Fibroblast of lung (primary cell): ENCODE data around the gene SEC14L5. TPM values are rescaled to one million over a fixed set of nuclear protein-coding genes. Genes with fewer than 3 reads are reported as not detected.

ENCODE experiments used
- DNase-seq, 2 donors: peaks; one replicate each; pipeline versions ENCODE4 v3.0.0 to v3.0.0-alpha.2; 2010; ENCODE audit warnings: low read depth in 2 of 2
- H2AFZ ChIP-seq: 2 replicates; pipeline ENCODE4 v1.5.1; 2012; ENCODE audit warnings: low read length, control low read depth, inconsistent platforms
- H3K27ac ChIP-seq: 2 replicates; pipeline ENCODE4 v1.5.1; 2011; ENCODE audit warnings: low read length, control low read depth; ENCODE audit not compliant: insufficient read depth
- H3K27me3 ChIP-seq: 2 replicates; pipeline ENCODE4 v1.5.1; 2011; ENCODE audit warnings: mild to moderate bottlenecking, low read length; ENCODE audit not compliant: control insufficient read depth, insufficient read depth
- H3K36me3 ChIP-seq: 2 replicates; pipeline ENCODE4 v1.5.1; 2011; ENCODE audit warnings: low read length; ENCODE audit not compliant: control insufficient read depth, insufficient read depth
- H3K4me1 ChIP-seq: 2 replicates; pipeline ENCODE4 v1.5.1; 2011; ENCODE audit warnings: low read length; ENCODE audit not compliant: control insufficient read depth, insufficient read depth; ENCODE audit errors: extremely low read depth
- H3K4me2 ChIP-seq: 2 replicates; pipeline ENCODE4 v1.5.1; 2011; ENCODE audit warnings: low read length, control low read depth; ENCODE audit not compliant: insufficient read depth; ENCODE audit errors: extremely low read depth
- H3K4me3 ChIP-seq, 4 experiments: fragments of 200-600 bp in 1 of 4; sonication (generic) in 1 of 4; replicated peaks in 1 of 4; 2 replicates each; pipeline ENCODE4 v1.5.1; 2011 to 2016; ENCODE audit warnings: low read length in 4 of 4, low read depth in 3 of 4, mild to moderate bottlenecking in 3 of 4, control low read depth in 2 of 4, inconsistent platforms in 1 of 4, mixed read lengths in 1 of 4; ENCODE audit not compliant: insufficient read depth in 1 of 4; ENCODE audit errors: control extremely low read depth in 1 of 4
- H3K79me2 ChIP-seq: 2 replicates; pipeline ENCODE4 v1.5.1; 2012; ENCODE audit warnings: mild to moderate bottlenecking, low read length, inconsistent platforms; ENCODE audit not compliant: control insufficient read depth, insufficient read depth
- H3K9ac ChIP-seq: 2 replicates; pipeline ENCODE4 v1.5.1; 2011; ENCODE audit warnings: mild to moderate bottlenecking, low read length, control low read depth; ENCODE audit not compliant: insufficient read depth
- H3K9me3 ChIP-seq: 2 replicates; pipeline ENCODE4 v1.5.1; 2012; ENCODE audit warnings: low read depth, low read length; ENCODE audit not compliant: control insufficient read depth, insufficient read depth
- H4K20me1 ChIP-seq: 2 replicates; pipeline ENCODE4 v1.5.1; 2011; ENCODE audit warnings: low read length; ENCODE audit not compliant: control insufficient read depth, insufficient read depth; ENCODE audit errors: extremely low read depth
- CTCF ChIP-seq, 2 donors: IDR thresholded peaks in 1 of 2; conservative IDR thresholded peaks in 1 of 2; 1 replicate in 1 of 2; 2 replicates in 1 of 2; pipeline ENCODE4 v1.5.1; 2011 to 2012; ENCODE audit warnings: low read length in 2 of 2, control low read depth in 1 of 2, inconsistent platforms in 1 of 2, low read depth in 1 of 2, mild to moderate bottlenecking in 1 of 2
- EZH2 ChIP-seq: IDR thresholded peaks from 2 replicates; pipeline ENCODE4 v1.5.1; 2012; ENCODE audit warnings: low read length, control low read depth, mild to moderate bottlenecking; ENCODE audit errors: missing control alignments
- polyA plus RNA-seq, 2 donors: library from polyadenylated mRNA; depleted of rRNA in 1 of 2; stranded (reverse) in 1 of 2; unstranded in 1 of 2; fragments of >200 nt; gene quantifications; 2 replicates each; pipeline ENCODE4 v1.2.1, GENCODE V29; 2011 to 2012; ENCODE audit warnings: missing spikeins in 1 of 2
- total RNA-seq: library from RNA; depleted of rRNA; stranded (reverse); fragments of >200 nt; gene quantifications from 2 replicates; pipeline ENCODE4 v1.2.1, GENCODE V29; 2014

The SEC14L5 gene
- total and polyA plus RNA-seq, 2 donors (not counting 1 experiment from before 2014, with no cell fraction given), result 0.05 to 0.99 TPM

GRCh38 chr16:4910828-4911227, 47.3 kb upstream of the SEC14L5 start:
- Histone ChIP-seq H3K79me2 (no peaks in the 10 kb centered on the region), H3K27me3 (no peaks in the 10 kb centered on the region), H3K9me3 (no peaks in the 10 kb centered on the region), H3K4me3 (no peak overlapping the region), H3K4me2 (no peak overlapping the region), H2AFZ (no peak overlapping the region), H3K36me3 (no peaks in the 10 kb centered on the region), H3K9ac (no peak overlapping the region), H4K20me1 (no peaks in the 10 kb centered on the region), H3K4me1 (peaks cover 10% of the 10 kb centered on the region), H3K27ac (no peak overlapping the region)
- DNase-seq, result no peak
- no peak for TF ChIP-seq EZH2
- TF ChIP-seq CTCF (conservative IDR thresholded peaks at IDR 0.05 in 1 of 2, IDR thresholded peaks at IDR 0.05 in 1 of 2; ENCODE audit: low read depth in 1 of 2, low read length in 2 of 2), result no peak

GRCh38 chr16:4911970-4912386, 46.2 kb upstream of the SEC14L5 start:
- Histone ChIP-seq H3K4me1 (peaks cover 14% of the 10 kb centered on the region), H3K4me3 (no peak overlapping the region), H3K9me3 (no peaks in the 10 kb centered on the region), H3K9ac (no peak overlapping the region), H3K4me2 (no peak overlapping the region), H3K27me3 (no peaks in the 10 kb centered on the region), H3K36me3 (no peaks in the 10 kb centered on the region), H4K20me1 (no peaks in the 10 kb centered on the region), H3K27ac (no peak overlapping the region), H3K79me2 (no peaks in the 10 kb centered on the region), H2AFZ (no peak overlapping the region)
- DNase-seq, result peak; percentile 59 to 68
- TF ChIP-seq CTCF (conservative IDR thresholded peaks at IDR 0.05 in 1 of 2, IDR thresholded peaks at IDR 0.05 in 1 of 2; ENCODE audit: low read depth in 1 of 2, low read length in 2 of 2), result no peak
- no peak for TF ChIP-seq EZH2

- no peak overlapping the region for H2AFZ ChIP-seq
- H3K4me3 ChIP-seq, result no peak overlapping the region
- no peaks in the 10 kb centered on the region for H3K79me2 ChIP-seq
- no peaks in the 10 kb centered on the region for H3K27me3 ChIP-seq
- peaks cover 16% of the 10 kb centered on the region for H3K4me1 ChIP-seq
- no peaks in the 10 kb centered on the region for H4K20me1 ChIP-seq
- no peaks in the 10 kb centered on the region for H3K36me3 ChIP-seq
- no peaks in the 10 kb centered on the region for H3K9me3 ChIP-seq
- no peak for DNase-seq
- H3K4me2 ChIP-seq, result no peak overlapping the region
- TF ChIP-seq CTCF (conservative IDR thresholded peaks at IDR 0.05 in 1 of 2, IDR thresholded peaks at IDR 0.05 in 1 of 2; ENCODE audit: low read depth in 1 of 2, low read length in 2 of 2) (no peak), EZH2 (no peak)
- H3K9ac ChIP-seq, result no peak overlapping the region
- H3K27ac ChIP-seq, result no peak overlapping the region
These were observed 44.9 kb upstream of the SEC14L5 start for GRCh38 chr16:4913130-4913773.
